Stimulated activated naive B cell treated with anti-CD40 and anti-IgM and Interleukin-4, amounts not matched to agents 10 μg/mL and 1 μg/mL and 100 μg/mL, for 72 hours (primary cell): ENCODE data around the gene RPL12.

Experiments
- ATAC-seq, 2 donors: fragments of 150-1000 bp; cut with Tn5 transposase; replicated peaks; 2 replicates each; pipeline ENCODE4 v1.10.0; 2021; ENCODE audit warnings: moderate library complexity in 1 of 2
- DNase-seq: peaks from one replicate; pipeline ENCODE4 v3.0.0; 2021
- H3K27ac Mint-ChIP-seq: one replicate; pipeline ENCODE4 v1.8.0; 2022; ENCODE audit warnings: mild to moderate bottlenecking, mixed read lengths
- H3K27me3 Mint-ChIP-seq, 2 donors: one replicate each; pipeline ENCODE4 v1.8.0; 2022; ENCODE audit warnings: mixed read lengths in 2 of 2
- H3K36me3 Mint-ChIP-seq, 2 donors: one replicate each; pipeline ENCODE4 v1.8.0; 2022; ENCODE audit warnings: mixed read lengths in 2 of 2, mild to moderate bottlenecking in 1 of 2
- H3K4me1 Mint-ChIP-seq, 2 donors: one replicate each; pipeline ENCODE4 v1.8.0; 2022; ENCODE audit warnings: mixed read lengths in 2 of 2, mild to moderate bottlenecking in 1 of 2
- H3K4me3 Mint-ChIP-seq, 2 donors: one replicate each; pipeline ENCODE4 v1.8.0; 2022; ENCODE audit warnings: mild to moderate bottlenecking in 2 of 2, mixed read lengths in 2 of 2, moderate library complexity in 1 of 2
- H3K9me3 Mint-ChIP-seq, 2 donors: one replicate each; pipeline ENCODE4 v1.8.0; 2022; ENCODE audit warnings: mixed read lengths in 2 of 2, mild to moderate bottlenecking in 1 of 2

Gene RPL12

GRCh38 chr9:127452691-127453090 is 1.5 kb upstream of the RPL12 start:
- peaks cover 0 to 2% of the 10 kb centered on the region in 2 donors for H3K9me3 Mint-ChIP-seq
- DNase-seq (no peak), ATAC-seq (no peak)
- H3K36me3 Mint-ChIP-seq, result peaks cover 55 to 75% of the 10 kb centered on the region in 2 donors
- peaks cover 30 to 65% of the 10 kb centered on the region in 2 donors for H3K4me1 Mint-ChIP-seq
- no peak overlapping the region for H3K27ac Mint-ChIP-seq
- H3K4me3 Mint-ChIP-seq, result peak overlapping the region; percentile 95 to 97
- no peaks in the 10 kb centered on the region for H3K27me3 Mint-ChIP-seq

GRCh38 chr9:127451858-127452656 is 851 bp upstream of the RPL12 start:
- ATAC-seq (peak; percentile 38), DNase-seq (peak; percentile 42)
- no peaks in the 10 kb centered on the region for H3K27me3 Mint-ChIP-seq
- peaks cover 32 to 65% of the 10 kb centered on the region in 2 donors for H3K4me1 Mint-ChIP-seq
- H3K9me3 Mint-ChIP-seq, result peaks cover 0 to 2% of the 10 kb centered on the region in 2 donors
- peak overlapping the region; percentile 95 to 97 for H3K4me3 Mint-ChIP-seq
- peaks cover 55 to 75% of the 10 kb centered on the region in 2 donors for H3K36me3 Mint-ChIP-seq
- peak overlapping the region; percentile 99 for H3K27ac Mint-ChIP-seq

- peaks cover 57 to 76% of the 10 kb centered on the region in 2 donors for H3K36me3 Mint-ChIP-seq
Observed at GRCh38 chr9:127451608-127451857, 327 bp upstream of the RPL12 start.

GRCh38 chr9:127450243-127450760 is 904 bp downstream of the RPL12 start:
- DNase-seq (no peak), ATAC-seq (peak in 1 of 2 donors; percentile 0)
- H3K4me3 Mint-ChIP-seq, result peak overlapping the region; percentile 95 to 97
- peaks cover 28 to 65% of the 10 kb centered on the region in 2 donors for H3K4me1 Mint-ChIP-seq
- H3K27me3 Mint-ChIP-seq, result no peaks in the 10 kb centered on the region
- H3K27ac Mint-ChIP-seq, result peak overlapping the region; percentile 99
- H3K36me3 Mint-ChIP-seq, result peaks cover 62 to 81% of the 10 kb centered on the region in 2 donors
- peaks cover 0 to 5% of the 10 kb centered on the region in 2 donors for H3K9me3 Mint-ChIP-seq

More at GRCh38 chr9:127451608-127451857, 327 bp upstream of the RPL12 start:
- Mint-ChIP-seq H3K27ac (peak overlapping the region; percentile 99), H3K4me1 (peaks cover 32 to 67% of the 10 kb centered on the region in 2 donors), H3K27me3 (no peaks in the 10 kb centered on the region), H3K9me3 (peaks cover 0 to 2% of the 10 kb centered on the region in 2 donors), H3K4me3 (peak overlapping the region; percentile 95 to 97)
- no peak for DNase-seq
- ATAC-seq, result no peak

GRCh38 chr9:127449332-127449966 is 1.8 kb downstream of the RPL12 start:
- DNase-seq (no peak), ATAC-seq (no peak)
- peaks cover 6 to 9% of the 10 kb centered on the region in 2 donors for H3K9me3 Mint-ChIP-seq
- H3K4me3 Mint-ChIP-seq, result peak overlapping the region; percentile 95 to 97
- H3K36me3 Mint-ChIP-seq, result peaks cover 67 to 86% of the 10 kb centered on the region in 2 donors
- peak overlapping the region; percentile 99 for H3K27ac Mint-ChIP-seq
- no peaks in the 10 kb centered on the region for H3K27me3 Mint-ChIP-seq
- peaks cover 27 to 56% of the 10 kb centered on the region in 2 donors for H3K4me1 Mint-ChIP-seq

GRCh38 chr9:127448112-127448805 is 2.9 kb downstream of the RPL12 start:
- H3K36me3 Mint-ChIP-seq, result peaks cover 75 to 86% of the 10 kb centered on the region in 2 donors
- H3K27me3 Mint-ChIP-seq, result no peaks in the 10 kb centered on the region
- peak overlapping the region; percentile 99 for H3K27ac Mint-ChIP-seq
- H3K4me3 Mint-ChIP-seq, result peak overlapping the region; percentile 95 to 97
- peaks cover 27 to 52% of the 10 kb centered on the region in 2 donors for H3K4me1 Mint-ChIP-seq
- peaks cover 12 to 15% of the 10 kb centered on the region in 2 donors for H3K9me3 Mint-ChIP-seq
- ATAC-seq (no peak), DNase-seq (no peak)

- Mint-ChIP-seq H3K36me3 (peaks cover 79 to 92% of the 10 kb centered on the region in 2 donors), H3K27me3 (no peaks in the 10 kb centered on the region), H3K4me1 (peaks cover 24 to 51% of the 10 kb centered on the region in 2 donors), H3K27ac (peak overlapping the region; percentile 99), H3K4me3 (peak overlapping the region; percentile 53 to 67), H3K9me3 (peaks cover 12 to 15% of the 10 kb centered on the region in 2 donors)
- no peak for ATAC-seq
- no peak for DNase-seq
Observed at GRCh38 chr9:127447416-127448111, 3.6 kb downstream of the RPL12 start.

GRCh38 chr9:127446713-127447415 is 4.3 kb downstream of the RPL12 start:
- Mint-ChIP-seq H3K27me3 (no peaks in the 10 kb centered on the region), H3K4me3 (peak overlapping the region in 1 of 2 donors; percentile 67), H3K27ac (peak overlapping the region; percentile 99), H3K9me3 (peaks cover 12 to 15% of the 10 kb centered on the region in 2 donors), H3K4me1 (peaks cover 24 to 44% of the 10 kb centered on the region in 2 donors), H3K36me3 (peaks cover 86 to 95% of the 10 kb centered on the region in 2 donors)
- ATAC-seq (no peak), DNase-seq (no peak)

GRCh38 chr9:127445851-127446712 is 5.1 kb downstream of the RPL12 start:
- H3K36me3 Mint-ChIP-seq, result peaks cover 92 to 93% of the 10 kb centered on the region in 2 donors
- no peak for ATAC-seq
- H3K4me1 Mint-ChIP-seq, result peaks cover 24 to 42% of the 10 kb centered on the region in 2 donors
- DNase-seq, result no peak
- H3K9me3 Mint-ChIP-seq, result peaks cover 12 to 15% of the 10 kb centered on the region in 2 donors
- no peaks in the 10 kb centered on the region for H3K27me3 Mint-ChIP-seq
- H3K27ac Mint-ChIP-seq, result peak overlapping the region; percentile 92
- H3K4me3 Mint-ChIP-seq, result peak overlapping the region in 1 of 2 donors; percentile 46

- Mint-ChIP-seq H3K4me3 (peak overlapping the region in 1 of 2 donors; percentile 56), H3K27ac (peak overlapping the region; percentile 90), H3K4me1 (peaks cover 24 to 38% of the 10 kb centered on the region in 2 donors), H3K36me3 (peaks cover 91 to 93% of the 10 kb centered on the region in 2 donors), H3K9me3 (peaks cover 12 to 15% of the 10 kb centered on the region in 2 donors), H3K27me3 (no peaks in the 10 kb centered on the region)
- DNase-seq, result no peak
- ATAC-seq, result peak; percentile 7 to 13
Observed at GRCh38 chr9:127444921-127445850, 6.0 kb downstream of the RPL12 start.

GRCh38 chr9:127444283-127444920 is 6.8 kb downstream of the RPL12 start:
- Mint-ChIP-seq H3K4me3 (peak overlapping the region in 1 of 2 donors; percentile 56), H3K27ac (peak overlapping the region; percentile 90)

More at GRCh38 chr9:127444283-127444920, 6.8 kb downstream of the RPL12 start:
- H3K27me3 Mint-ChIP-seq, result no peaks in the 10 kb centered on the region
- DNase-seq (no peak), ATAC-seq (peak; percentile 14 to 15)
- H3K9me3 Mint-ChIP-seq, result peaks cover 12 to 15% of the 10 kb centered on the region in 2 donors
- H3K36me3 Mint-ChIP-seq, result peaks cover 87 to 88% of the 10 kb centered on the region in 2 donors
- peaks cover 18 to 30% of the 10 kb centered on the region in 2 donors for H3K4me1 Mint-ChIP-seq
